Spleen (tissue), 11 donors: ENCODE measurements around the gene INSIG2. TPM values are rescaled to one million over a fixed set of nuclear protein-coding genes. Genes with fewer than 3 reads are reported as not detected.

Source experiments
- DNase-seq: peaks from one replicate; pipeline ENCODE4 v3.0.0-alpha.2; 2020
- H3K27ac ChIP-seq, 8 donors: fragments of 200-600 bp; sonication (generic) in 7 of 8; 1 replicate in 4 of 8; 2 replicates in 4 of 8; pipeline versions ENCODE4 v1.5.0 to v1.8.0; 2016 to 2021; ENCODE audit warnings: inconsistent platforms in 4 of 8, mild to moderate bottlenecking in 4 of 8, moderate library complexity in 1 of 8
- H3K27me3 ChIP-seq, 7 donors: fragments of 200-600 bp; sonication (generic) in 6 of 7; replicated peaks in 1 of 7; 1 replicate in 4 of 7; 2 replicates in 3 of 7; pipeline versions ENCODE4 v1.5.0 to v1.8.0; 2016 to 2021; ENCODE audit warnings: inconsistent platforms in 3 of 7, mild to moderate bottlenecking in 1 of 7
- H3K36me3 ChIP-seq, 6 donors: fragments of 200-600 bp; sonication (generic) in 5 of 6; 1 replicate in 4 of 6; 2 replicates in 2 of 6; pipeline versions ENCODE4 v1.5.0 to v1.8.0; 2016 to 2021; ENCODE audit warnings: inconsistent platforms in 2 of 6
- H3K4me1 ChIP-seq, 6 donors: fragments of 200-600 bp; sonication (generic) in 5 of 6; 1 replicate in 3 of 6; 2 replicates in 3 of 6; pipeline versions ENCODE4 v1.5.0 to v1.8.0; 2016 to 2021; ENCODE audit warnings: inconsistent platforms in 3 of 6
- H3K4me3 ChIP-seq, 8 donors: fragments of 200-600 bp; sonication (generic) in 7 of 8; 1 replicate in 4 of 8; 2 replicates in 4 of 8; pipeline versions ENCODE4 v1.5.0 to v1.8.0; 2016 to 2021; ENCODE audit warnings: inconsistent platforms in 4 of 8, mild to moderate bottlenecking in 4 of 8, moderate library complexity in 2 of 8
- H3K9me3 ChIP-seq, 8 donors: fragments of 200-600 bp; sonication (generic) in 7 of 8; 1 replicate in 4 of 8; 2 replicates in 4 of 8; pipeline versions ENCODE4 v1.5.0 to v1.8.0; 2016 to 2021; ENCODE audit warnings: inconsistent platforms in 4 of 8
- CTCF ChIP-seq, 11 experiments: fragments of 200-600 bp in 7 of 11; fragments of 450-650 bp in 4 of 11; sonication (generic) in 4 of 11; IDR thresholded peaks in 8 of 11; conservative IDR thresholded peaks in 3 of 11; 1 replicate in 7 of 11; 2 replicates in 4 of 11; pipeline versions ENCODE4 v1.4.0 to v1.8.0; 2016 to 2021; ENCODE audit warnings: antibody characterized with exemption in 11 of 11, inconsistent platforms in 4 of 11, mild to moderate bottlenecking in 1 of 11
- POLR2A ChIP-seq, 3 donors: fragments of 450-650 bp; IDR thresholded peaks; one replicate each; pipeline ENCODE4 v1.5.1; 2017; ENCODE audit warnings: antibody characterized with exemption in 3 of 3, mild to moderate bottlenecking in 1 of 3
- POLR2AphosphoS5 ChIP-seq, 3 donors: sonication (generic); formaldehyde crosslinking; IDR thresholded peaks; one replicate each; pipeline ENCODE4 v1.5.1; 2017; ENCODE audit warnings: antibody characterized with exemption in 3 of 3
- WGBS, 5 donors: extraction: QIAGEN DNeasy Blood & Tissue Kit in 3 of 5; methylation state at CpG; one replicate each; pipeline versions ENCODE4 v1.1.5 to v1.1.7; 2013 to 2018; 5-methylcytosine and 5-hydroxymethylcytosine counted together
- intact Hi-C: fragments of 100-400 bp; cut with DNase I; formaldehyde crosslinking; loops from one replicate; pipeline ENCODE4 v1.15.0; 2023; ENCODE audit warnings: low total_unique reads
- polyA plus RNA-seq, 3 donors: library from polyadenylated mRNA; stranded (reverse); fragments of 200-250 nt; gene quantifications; one replicate each; pipeline ENCODE4 v1.2.1, GENCODE V29; 2013
- total RNA-seq, 7 donors: library from RNA; depleted of rRNA in 3 of 7; stranded (reverse); fragments of >200 nt in 3 of 7; fragmentation: NEBNext Ultra II Directional in 4 of 7; extraction: Animal tissue kit (Norgen Biotek cat#: 25700) in 4 of 7; gene quantifications; one replicate each; pipeline versions ENCODE4 v1.1.0 to v1.2.1, GENCODE V29; 2016 to 2021
- donor health status: healthy with polysubstance abuse.
- donor health status: DM: no; HTN: no; CAD: no; lungs with moderate emphysema.
- donor health status: DM: no; HTN: no; CAD: no.
- donor health status: Bipolar disorder and iron deficiency.
- donor health status: healthy.
- donor health status: DM: no; HTN: no; CAD: no.
- donor health status: DM: yes; HTN: yes; CAD: no.

The INSIG2 gene
- total and polyA plus RNA-seq, 10 donors, result 11.5 to 42.7 (median 28.8) TPM

GRCh38 chr2:118150294-118150693 lies 62.0 kb downstream of the INSIG2 start:
- peaks cover 0 to 13% (median 0%) of the 10 kb centered on the region in 7 donors for H3K27me3 ChIP-seq
- no peaks in the 10 kb centered on the region for H3K9me3 ChIP-seq
- H3K4me3 ChIP-seq, result no peak overlapping the region
- H3K27ac ChIP-seq, result no peak overlapping the region
- DNase-seq, result no peak
- no peak for TF ChIP-seq POLR2AphosphoS5 (IDR thresholded peaks at IDR 0.05)
- no peak for TF ChIP-seq CTCF (IDR thresholded peaks at IDR 0.05 in 8 of 11, conservative IDR thresholded peaks at IDR 0.05 in 3 of 11)
- no peak for TF ChIP-seq POLR2A (IDR thresholded peaks at IDR 0.05)
- intact Hi-C loops, result no loop called here
- no peaks in the 10 kb centered on the region for H3K36me3 ChIP-seq
- H3K4me1 ChIP-seq, result no peaks in the 10 kb centered on the region

GRCh38 chr2:118151831-118152230 lies 63.6 kb downstream of the INSIG2 start:
- Histone ChIP-seq H3K4me1 (no peaks in the 10 kb centered on the region), H3K36me3 (no peaks in the 10 kb centered on the region), H3K27ac (no peak overlapping the region), H3K27me3 (no peaks in the 10 kb centered on the region), H3K9me3 (peaks cover 0 to 8% (median 0%) of the 10 kb centered on the region in 8 donors), H3K4me3 (no peak overlapping the region)
- WGBS, 5 donors, result 85 to 100% (median 93%) methylated on average over 1 of the region's 1 CpG
- DNase-seq, result no peak
- intact Hi-C loops, result no loop called here
- TF ChIP-seq POLR2AphosphoS5 (IDR thresholded peaks at IDR 0.05) (no peak), CTCF (IDR thresholded peaks at IDR 0.05 in 8 of 11, conservative IDR thresholded peaks at IDR 0.05 in 3 of 11) (no peak), POLR2A (IDR thresholded peaks at IDR 0.05) (no peak)

GRCh38 chr2:118153433-118153832 lies 65.2 kb downstream of the INSIG2 start:
- no peak for TF ChIP-seq CTCF (IDR thresholded peaks at IDR 0.05 in 8 of 11, conservative IDR thresholded peaks at IDR 0.05 in 3 of 11)
- TF ChIP-seq POLR2AphosphoS5 (IDR thresholded peaks at IDR 0.05), result no peak
- TF ChIP-seq POLR2A (IDR thresholded peaks at IDR 0.05), result no peak
- DNase-seq, result no peak
- Histone ChIP-seq H3K4me1 (no peaks in the 10 kb centered on the region), H3K9me3 (peaks cover 0 to 23% (median 13%) of the 10 kb centered on the region in 8 donors), H3K4me3 (no peak overlapping the region), H3K36me3 (no peaks in the 10 kb centered on the region), H3K27me3 (no peaks in the 10 kb centered on the region), H3K27ac (no peak overlapping the region)
- WGBS, 5 donors, result 42 to 65% (median 58%) methylated on average over 4 of the region's 4 CpGs
- intact Hi-C loops, result no loop called here

GRCh38 chr2:118154176-118154575 lies 65.9 kb downstream of the INSIG2 start:
- no peak for DNase-seq
- intact Hi-C loops, result no loop called here

More at GRCh38 chr2:118154176-118154575, 65.9 kb downstream of the INSIG2 start:
- Histone ChIP-seq H3K36me3 (no peaks in the 10 kb centered on the region), H3K27ac (no peak overlapping the region), H3K27me3 (no peaks in the 10 kb centered on the region), H3K4me1 (no peaks in the 10 kb centered on the region), H3K4me3 (no peak overlapping the region), H3K9me3 (peaks cover 0 to 23% (median 13%) of the 10 kb centered on the region in 8 donors)
- TF ChIP-seq POLR2A (IDR thresholded peaks at IDR 0.05), result no peak
- no peak for TF ChIP-seq POLR2AphosphoS5 (IDR thresholded peaks at IDR 0.05)
- WGBS, 5 donors, result 91 to 99% (median 93%) methylated on average over 2 of the region's 2 CpGs

Other genes with a start within 250 kb of the INSIG2 start
- 10 to 100 TPM; 26.1 to 80.3 (median 50.8) TPM for gene CCDC93, start 74.4 kb upstream of the INSIG2 start, total RNA-seq
- gene CCDC93, start 74.4 kb upstream of the INSIG2 start, polyA plus RNA-seq, result 1 to 10 TPM; 4.3 to 7.4 (median 5.1) TPM